Measurements from ENCODE around the gene ZNF414. TPM values are rescaled to one million over a fixed set of nuclear protein-coding genes. Genes with fewer than 3 reads are reported as not detected.

The ZNF414 gene
- polyA plus RNA-seq, 1 donor, result 21.6 TPM

- Histone ChIP-seq H3K4me1 (ENCODE audit: control insufficient read depth, insufficient read depth, low read length) (no peaks in the 10 kb centered on the region), H3K27ac (ENCODE audit: low read length) (no peak overlapping the region), H3K36me3 (ENCODE audit: control insufficient read depth, insufficient read depth, low read length) (peaks cover 12% of the 10 kb centered on the region), H3K9me3 (ENCODE audit: control insufficient read depth, low read depth, low read length) (peaks cover 3% of the 10 kb centered on the region), H3K27me3 (ENCODE audit: control insufficient read depth, insufficient read depth, low read length) (no peaks in the 10 kb centered on the region), H3K4me3 (ENCODE audit: low read length) (no peak overlapping the region)
- DNase-seq, result no peak
- no CpG with 5 or more reads among the region's 7 CpGs for WGBS (ENCODE audit: insufficient coverage, low lambda C conversion rate)
These were observed 19.8 kb downstream of the ZNF414 start for GRCh38 chr19:8494158-8494557.

- H3K4me3 ChIP-seq (ENCODE audit: low read length), result no peak overlapping the region
- H3K4me1 ChIP-seq (ENCODE audit: control insufficient read depth, insufficient read depth, low read length), result no peaks in the 10 kb centered on the region
- no peaks in the 10 kb centered on the region for H3K9me3 ChIP-seq (ENCODE audit: control insufficient read depth, low read depth, low read length)
- no peak overlapping the region for H3K27ac ChIP-seq (ENCODE audit: low read length)
- no CpG with 5 or more reads among the region's 6 CpGs for WGBS (ENCODE audit: insufficient coverage, low lambda C conversion rate)
- H3K36me3 ChIP-seq (ENCODE audit: control insufficient read depth, insufficient read depth, low read length), result peaks cover 38% of the 10 kb centered on the region
- DNase-seq, result no peak
- no peaks in the 10 kb centered on the region for H3K27me3 ChIP-seq (ENCODE audit: control insufficient read depth, insufficient read depth, low read length)
These were observed 22.4 kb downstream of the ZNF414 start for GRCh38 chr19:8491574-8491973.

- H3K27me3 ChIP-seq (ENCODE audit: control insufficient read depth, insufficient read depth, low read length), result no peaks in the 10 kb centered on the region
- no peak overlapping the region for H3K4me3 ChIP-seq (ENCODE audit: low read length)
- H3K9me3 ChIP-seq (ENCODE audit: control insufficient read depth, low read depth, low read length), result no peaks in the 10 kb centered on the region
- WGBS (ENCODE audit: insufficient coverage, low lambda C conversion rate), result no CpG with 5 or more reads among the region's 12 CpGs
- H3K27ac ChIP-seq (ENCODE audit: low read length), result no peak overlapping the region
- H3K36me3 ChIP-seq (ENCODE audit: control insufficient read depth, insufficient read depth, low read length), result peaks cover 45% of the 10 kb centered on the region
- DNase-seq, result no peak
- H3K4me1 ChIP-seq (ENCODE audit: control insufficient read depth, insufficient read depth, low read length), result no peaks in the 10 kb centered on the region
These were observed 23.1 kb downstream of the ZNF414 start for GRCh38 chr19:8490873-8491272.

GRCh38 chr19:8490395-8490760, 23.6 kb downstream of the ZNF414 start:
- H3K4me1 ChIP-seq (ENCODE audit: control insufficient read depth, insufficient read depth, low read length), result no peaks in the 10 kb centered on the region
- no peak overlapping the region for H3K27ac ChIP-seq (ENCODE audit: low read length)
- H3K27me3 ChIP-seq (ENCODE audit: control insufficient read depth, insufficient read depth, low read length), result no peaks in the 10 kb centered on the region
- peaks cover 50% of the 10 kb centered on the region for H3K36me3 ChIP-seq (ENCODE audit: control insufficient read depth, insufficient read depth, low read length)
- DNase-seq, result no peak
- H3K4me3 ChIP-seq (ENCODE audit: low read length), result no peak overlapping the region
- H3K9me3 ChIP-seq (ENCODE audit: control insufficient read depth, low read depth, low read length), result peaks cover 4% of the 10 kb centered on the region
- no CpG with 5 or more reads among the region's 24 CpGs for WGBS (ENCODE audit: insufficient coverage, low lambda C conversion rate)

- Histone ChIP-seq H3K9me3 (ENCODE audit: control insufficient read depth, low read depth, low read length) (peaks cover 4% of the 10 kb centered on the region), H3K27me3 (ENCODE audit: control insufficient read depth, insufficient read depth, low read length) (no peaks in the 10 kb centered on the region), H3K27ac (ENCODE audit: low read length) (no peak overlapping the region), H3K4me1 (ENCODE audit: control insufficient read depth, insufficient read depth, low read length) (no peaks in the 10 kb centered on the region), H3K36me3 (ENCODE audit: control insufficient read depth, insufficient read depth, low read length) (peaks cover 56% of the 10 kb centered on the region), H3K4me3 (ENCODE audit: low read length) (no peak overlapping the region)
- no peak for DNase-seq
- no CpG with 5 or more reads among the region's 25 CpGs for WGBS (ENCODE audit: insufficient coverage, low lambda C conversion rate)
These were observed 24.2 kb downstream of the ZNF414 start for GRCh38 chr19:8489561-8490394.

GRCh38 chr19:8488365-8488764, 25.6 kb downstream of the ZNF414 start:
- no peak overlapping the region for H3K27ac ChIP-seq (ENCODE audit: low read length)
- no peak for DNase-seq
- peaks cover 68% of the 10 kb centered on the region for H3K36me3 ChIP-seq (ENCODE audit: control insufficient read depth, insufficient read depth, low read length)

GRCh38 chr19:8487137-8487851, 26.7 kb downstream of the ZNF414 start:
- Histone ChIP-seq H3K27me3 (ENCODE audit: control insufficient read depth, insufficient read depth, low read length) (no peaks in the 10 kb centered on the region), H3K27ac (ENCODE audit: low read length) (no peak overlapping the region), H3K36me3 (ENCODE audit: control insufficient read depth, insufficient read depth, low read length) (peaks cover 78% of the 10 kb centered on the region), H3K4me1 (ENCODE audit: control insufficient read depth, insufficient read depth, low read length) (no peaks in the 10 kb centered on the region), H3K9me3 (ENCODE audit: control insufficient read depth, low read depth, low read length) (peaks cover 4% of the 10 kb centered on the region), H3K4me3 (ENCODE audit: low read length) (no peak overlapping the region)
- no peak for DNase-seq
- no CpG with 5 or more reads among the region's 13 CpGs for WGBS (ENCODE audit: insufficient coverage, low lambda C conversion rate)

More at GRCh38 chr19:8488365-8488764, 25.6 kb downstream of the ZNF414 start:
- WGBS (ENCODE audit: insufficient coverage, low lambda C conversion rate), result no CpG with 5 or more reads among the region's 15 CpGs
- Histone ChIP-seq H3K27me3 (ENCODE audit: control insufficient read depth, insufficient read depth, low read length) (no peaks in the 10 kb centered on the region), H3K9me3 (ENCODE audit: control insufficient read depth, low read depth, low read length) (peaks cover 4% of the 10 kb centered on the region), H3K4me1 (ENCODE audit: control insufficient read depth, insufficient read depth, low read length) (no peaks in the 10 kb centered on the region), H3K4me3 (ENCODE audit: low read length) (no peak overlapping the region)

- no peak for DNase-seq
- WGBS (ENCODE audit: insufficient coverage, low lambda C conversion rate), result 93% methylated on average over 3 of the region's 16 CpGs
- no peak overlapping the region for H3K27ac ChIP-seq (ENCODE audit: low read length)
- peaks cover 4% of the 10 kb centered on the region for H3K9me3 ChIP-seq (ENCODE audit: control insufficient read depth, low read depth, low read length)
- no peak overlapping the region for H3K4me3 ChIP-seq (ENCODE audit: low read length)
- H3K36me3 ChIP-seq (ENCODE audit: control insufficient read depth, insufficient read depth, low read length), result peaks cover 82% of the 10 kb centered on the region
- no peaks in the 10 kb centered on the region for H3K4me1 ChIP-seq (ENCODE audit: control insufficient read depth, insufficient read depth, low read length)
- H3K27me3 ChIP-seq (ENCODE audit: control insufficient read depth, insufficient read depth, low read length), result no peaks in the 10 kb centered on the region
These were observed 27.3 kb downstream of the ZNF414 start for GRCh38 chr19:8486661-8487136.

GRCh38 chr19:8485561-8486371, 28.2 kb downstream of the ZNF414 start:
- no CpG with 5 or more reads among the region's 62 CpGs for WGBS (ENCODE audit: insufficient coverage, low lambda C conversion rate)
- H3K27me3 ChIP-seq (ENCODE audit: control insufficient read depth, insufficient read depth, low read length), result no peaks in the 10 kb centered on the region
- H3K4me1 ChIP-seq (ENCODE audit: control insufficient read depth, insufficient read depth, low read length), result no peaks in the 10 kb centered on the region
- peaks cover 90% of the 10 kb centered on the region for H3K36me3 ChIP-seq (ENCODE audit: control insufficient read depth, insufficient read depth, low read length)
- peaks cover 4% of the 10 kb centered on the region for H3K9me3 ChIP-seq (ENCODE audit: control insufficient read depth, low read depth, low read length)
- DNase-seq, result no peak
- no peak overlapping the region for H3K27ac ChIP-seq (ENCODE audit: low read length)
- H3K4me3 ChIP-seq (ENCODE audit: low read length), result no peak overlapping the region

- no peak for DNase-seq
- H3K9me3 ChIP-seq (ENCODE audit: control insufficient read depth, low read depth, low read length), result peaks cover 4% of the 10 kb centered on the region
- no peaks in the 10 kb centered on the region for H3K4me1 ChIP-seq (ENCODE audit: control insufficient read depth, insufficient read depth, low read length)
- peaks cover 87% of the 10 kb centered on the region for H3K36me3 ChIP-seq (ENCODE audit: control insufficient read depth, insufficient read depth, low read length)
- no peak overlapping the region for H3K4me3 ChIP-seq (ENCODE audit: low read length)
- H3K27ac ChIP-seq (ENCODE audit: low read length), result no peak overlapping the region
- H3K27me3 ChIP-seq (ENCODE audit: control insufficient read depth, insufficient read depth, low read length), result no peaks in the 10 kb centered on the region
- WGBS (ENCODE audit: insufficient coverage, low lambda C conversion rate), result no CpG with 5 or more reads among the region's 18 CpGs
These were observed 29.6 kb downstream of the ZNF414 start for GRCh38 chr19:8484331-8484894.
